Activated naive CD4-positive, alpha-beta T cell treated with anti-CD3 and anti-CD28 coated beads, Interleukin-2, amount 10 ng/mL, durations not matched to agents 7 days and 5 days (primary cell): ENCODE measurements around the gene PLA2R1.
"Not testable (repeated sequence)": the region's sequence is repeated elsewhere in the genome, so short reads cannot be mapped to it uniquely, and the experiment has no call there.

Experiments
- CTCF ChIA-PET: fragments of 350-600 bp; sonication (Branson Sonifier 250); formaldehyde crosslinking; loops from one replicate; lab custom pipeline; 2021; ENCODE audit warnings: antibody characterized with exemption; lab: Charles Lee
- DNase-seq: peaks from one replicate; pipeline ENCODE4 v3.0.0-alpha.2; 2020
- H3K27ac Mint-ChIP-seq: one replicate; pipeline ENCODE4 v1.8.0; 2021; ENCODE audit warnings: mild to moderate bottlenecking, moderate library complexity, mixed read lengths
- H3K27me3 Mint-ChIP-seq: one replicate; pipeline ENCODE4 v1.8.0; 2021; ENCODE audit warnings: mild to moderate bottlenecking, mixed read lengths
- H3K36me3 Mint-ChIP-seq: one replicate; pipeline ENCODE4 v1.8.0; 2021; ENCODE audit warnings: mixed read lengths
- H3K4me1 Mint-ChIP-seq: one replicate; pipeline ENCODE4 v1.8.0; 2021; ENCODE audit warnings: mixed read lengths
- H3K4me3 Mint-ChIP-seq: one replicate; pipeline ENCODE4 v1.8.0; 2021; ENCODE audit warnings: mild to moderate bottlenecking, moderate library complexity, mixed read lengths
- H3K9me3 Mint-ChIP-seq: one replicate; pipeline ENCODE4 v1.8.0; 2021; ENCODE audit warnings: mixed read lengths

Gene PLA2R1

GRCh38 chr2:159996792-159997546, 65.4 kb downstream of the PLA2R1 start:
- CTCF ChIA-PET, result no interaction called here
- no peak overlapping the region for H3K4me3 Mint-ChIP-seq

GRCh38 chr2:159995038-159995437, 67.4 kb downstream of the PLA2R1 start:
- peaks cover 16% of the 10 kb centered on the region for H3K27me3 Mint-ChIP-seq
- H3K36me3 Mint-ChIP-seq, result no peaks in the 10 kb centered on the region
- no peak overlapping the region for H3K4me3 Mint-ChIP-seq
- H3K9me3 Mint-ChIP-seq, result no peaks in the 10 kb centered on the region
- no peaks in the 10 kb centered on the region for H3K4me1 Mint-ChIP-seq
- H3K27ac Mint-ChIP-seq, result no peak overlapping the region
- DNase-seq, result no peak
- CTCF ChIA-PET, result no interaction called here

More at GRCh38 chr2:159996792-159997546, 65.4 kb downstream of the PLA2R1 start:
- H3K27me3 Mint-ChIP-seq, result peaks cover 12% of the 10 kb centered on the region
- H3K36me3 Mint-ChIP-seq, result no peaks in the 10 kb centered on the region
- DNase-seq, result no peak
- H3K27ac Mint-ChIP-seq, result no peak overlapping the region
- H3K4me1 Mint-ChIP-seq, result no peaks in the 10 kb centered on the region
- H3K9me3 Mint-ChIP-seq, result no peaks in the 10 kb centered on the region

DNA sequence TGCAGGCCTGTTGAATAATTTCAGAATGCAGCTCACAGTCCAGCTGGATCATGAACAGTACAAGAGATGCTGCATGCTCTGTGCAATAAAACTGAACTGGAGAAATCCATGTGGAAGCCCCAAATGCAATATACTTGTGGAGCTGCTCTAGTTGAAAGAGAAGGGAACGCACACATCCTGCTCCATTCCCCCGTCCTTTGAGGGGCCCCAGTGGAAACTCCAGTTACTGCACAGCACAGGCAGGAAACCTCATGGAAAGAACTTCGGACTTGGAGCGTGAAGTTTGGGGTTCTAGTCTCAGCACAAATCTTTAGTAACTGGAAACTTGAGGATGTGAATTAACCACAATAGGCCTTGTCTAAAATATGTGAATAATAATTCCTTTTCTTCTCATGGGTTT, 73.2 kb downstream of the PLA2R1 start:
- peaks cover 8% of the 10 kb centered on the region for H3K27me3 Mint-ChIP-seq
- CTCF ChIA-PET, result no interaction called here
- H3K4me3 Mint-ChIP-seq, result no peak overlapping the region
- no peak overlapping the region for H3K27ac Mint-ChIP-seq
- H3K4me1 Mint-ChIP-seq, result no peaks in the 10 kb centered on the region
- DNase-seq, result no peak
- no peaks in the 10 kb centered on the region for H3K36me3 Mint-ChIP-seq
- no peaks in the 10 kb centered on the region for H3K9me3 Mint-ChIP-seq

GRCh38 chr2:159988412-159988970, 73.9 kb downstream of the PLA2R1 start:
- peaks cover 8% of the 10 kb centered on the region for H3K27me3 Mint-ChIP-seq
- CTCF ChIA-PET, result no interaction called here
- no peak overlapping the region for H3K4me3 Mint-ChIP-seq
- H3K36me3 Mint-ChIP-seq, result no peaks in the 10 kb centered on the region
- no peak overlapping the region for H3K27ac Mint-ChIP-seq
- H3K4me1 Mint-ChIP-seq, result no peaks in the 10 kb centered on the region
- DNase-seq, result no peak
- H3K9me3 Mint-ChIP-seq, result no peaks in the 10 kb centered on the region

GRCh38 chr2:159987181-159987580, 75.2 kb downstream of the PLA2R1 start:
- no peak overlapping the region for H3K27ac Mint-ChIP-seq
- H3K4me3 Mint-ChIP-seq, result no peak overlapping the region
- H3K27me3 Mint-ChIP-seq, result peaks cover 14% of the 10 kb centered on the region
- DNase-seq, result no peak
- H3K9me3 Mint-ChIP-seq, result no peaks in the 10 kb centered on the region
- CTCF ChIA-PET, result no interaction called here
- H3K4me1 Mint-ChIP-seq, result no peaks in the 10 kb centered on the region
- H3K36me3 Mint-ChIP-seq, result no peaks in the 10 kb centered on the region

- CTCF ChIA-PET, result no interaction called here
- Mint-ChIP-seq H3K4me1 (no peaks in the 10 kb centered on the region), H3K36me3 (no peaks in the 10 kb centered on the region), H3K27me3 (peaks cover 14% of the 10 kb centered on the region), H3K9me3 (no peaks in the 10 kb centered on the region), H3K27ac (no peak overlapping the region), H3K4me3 (no peak overlapping the region)
- no peak for DNase-seq
Observed at GRCh38 chr2:159985656-159986055, 76.8 kb downstream of the PLA2R1 start.

GRCh38 chr2:159984034-159984433, 78.4 kb downstream of the PLA2R1 start:
- Mint-ChIP-seq H3K4me1 (no peaks in the 10 kb centered on the region), H3K36me3 (no peaks in the 10 kb centered on the region), H3K4me3 (no peak overlapping the region), H3K27ac (no peak overlapping the region), H3K9me3 (no peaks in the 10 kb centered on the region), H3K27me3 (peaks cover 16% of the 10 kb centered on the region)
- CTCF ChIA-PET, result no interaction called here
- no peak for DNase-seq

- CTCF ChIA-PET, result no interaction called here
- DNase-seq, result no peak
- Mint-ChIP-seq H3K27me3 (peaks cover 16% of the 10 kb centered on the region), H3K4me3 (no peak overlapping the region), H3K4me1 (no peaks in the 10 kb centered on the region), H3K27ac (no peak overlapping the region), H3K36me3 (no peaks in the 10 kb centered on the region), H3K9me3 (no peaks in the 10 kb centered on the region)
Observed at GRCh38 chr2:159982842-159983785, 79.3 kb downstream of the PLA2R1 start.

DNA sequence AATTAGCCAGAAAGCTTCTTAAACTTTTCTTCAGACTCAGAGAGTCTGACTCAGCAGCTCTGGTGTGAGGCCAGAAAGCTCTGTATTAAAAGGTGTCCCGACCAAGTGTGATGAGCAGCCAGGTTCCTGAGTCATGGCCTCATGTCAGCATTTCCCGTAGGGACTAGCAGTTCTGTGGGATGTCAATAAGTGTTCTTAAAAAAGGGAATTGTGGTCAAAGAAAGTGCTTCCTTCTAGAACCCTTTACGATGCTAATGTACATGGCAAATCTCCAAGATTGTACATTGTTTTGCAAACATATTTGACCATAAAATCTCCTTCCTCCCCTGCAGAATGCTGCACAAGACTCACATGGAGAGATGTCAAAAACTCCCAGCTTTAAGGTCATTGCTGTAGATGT, 80.1 kb downstream of the PLA2R1 start:
- Mint-ChIP-seq H3K36me3 (no peaks in the 10 kb centered on the region), H3K4me1 (no peaks in the 10 kb centered on the region), H3K27me3 (peaks cover 16% of the 10 kb centered on the region), H3K4me3 (no peak overlapping the region), H3K9me3 (no peaks in the 10 kb centered on the region), H3K27ac (no peak overlapping the region)
- CTCF ChIA-PET, result no interaction called here
- no peak for DNase-seq

DNA sequence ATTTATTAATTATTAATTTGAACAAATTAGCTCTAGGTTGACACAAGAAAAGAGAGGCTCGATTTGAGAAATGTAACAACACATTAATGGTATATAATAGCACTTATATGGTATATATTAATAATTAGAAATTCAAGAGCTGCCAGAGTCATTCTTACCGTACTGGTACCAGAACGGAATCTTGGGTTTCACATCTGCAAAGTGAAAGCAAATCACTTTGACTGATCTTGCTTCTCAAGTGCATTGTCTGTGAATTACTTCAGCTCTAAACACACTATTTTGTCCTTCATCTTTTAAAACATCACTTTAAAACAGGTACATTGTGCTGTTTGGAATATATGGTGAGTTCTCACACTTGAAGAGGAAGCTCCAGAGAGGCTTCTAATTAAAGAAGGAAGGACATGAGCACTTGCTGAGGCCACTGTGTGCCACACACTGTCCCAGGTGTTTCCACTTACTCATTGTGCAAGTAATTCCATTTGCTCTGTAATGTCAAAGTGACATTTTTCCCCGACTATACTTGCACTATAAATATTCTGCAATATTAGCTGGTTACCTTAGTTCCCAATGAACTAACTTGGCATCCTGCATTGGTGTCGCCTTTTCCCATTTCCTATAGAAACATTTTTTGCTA, 85.8 kb downstream of the PLA2R1 start:
- CTCF ChIA-PET, result interaction anchor here (1.1 kb wide), 1 partner anchor 9 kb away, joined by 3 read pairs; no protein-coding TSS in a partner anchor
- Mint-ChIP-seq H3K4me3 (no peak overlapping the region), H3K27ac (no peak overlapping the region), H3K9me3 (no peaks in the 10 kb centered on the region), H3K27me3 (peaks cover 11% of the 10 kb centered on the region), H3K36me3 (no peaks in the 10 kb centered on the region), H3K4me1 (no peaks in the 10 kb centered on the region)
- no peak for DNase-seq

DNA sequence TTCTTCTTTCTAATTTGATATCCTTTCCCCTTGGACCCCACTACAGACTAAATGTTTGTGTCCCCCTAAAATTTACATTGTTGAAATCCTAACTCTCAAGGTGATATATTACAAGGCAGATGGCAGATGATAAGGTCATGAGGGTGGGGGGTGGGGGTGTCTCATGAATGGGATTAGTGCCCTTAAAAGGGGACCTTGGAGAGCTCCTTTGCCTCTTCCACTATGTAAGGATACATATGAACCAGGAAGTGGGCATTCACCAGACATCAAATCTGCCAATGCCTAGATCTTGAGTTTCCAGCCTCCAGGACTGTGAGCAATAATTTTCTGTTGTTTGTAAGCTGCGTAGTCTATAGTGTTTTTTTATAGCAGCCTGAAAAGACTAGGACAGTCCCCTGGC, 89.1 kb downstream of the PLA2R1 start:
- Mint-ChIP-seq H3K27me3 (peaks cover 4% of the 10 kb centered on the region), H3K4me1 (no peaks in the 10 kb centered on the region), H3K36me3 (no peaks in the 10 kb centered on the region), H3K9me3 (no peaks in the 10 kb centered on the region), H3K27ac (no peak overlapping the region), H3K4me3 (no peak overlapping the region)
- no peak for DNase-seq
- CTCF ChIA-PET, result interaction anchor here (1.3 kb wide), 1 partner anchor 49 kb away, joined by 3 read pairs; no protein-coding TSS in a partner anchor

- H3K4me1 Mint-ChIP-seq, result no peaks in the 10 kb centered on the region
- H3K9me3 Mint-ChIP-seq, result no peaks in the 10 kb centered on the region
- DNase-seq, result no peak
- H3K27me3 Mint-ChIP-seq, result peaks cover 4% of the 10 kb centered on the region
- no peak overlapping the region for H3K27ac Mint-ChIP-seq
- CTCF ChIA-PET, result no interaction called here
- no peaks in the 10 kb centered on the region for H3K36me3 Mint-ChIP-seq
- no peak overlapping the region for H3K4me3 Mint-ChIP-seq
Observed at GRCh38 chr2:159971365-159972152, 90.9 kb downstream of the PLA2R1 start.

- H3K4me1 Mint-ChIP-seq, H3K27ac Mint-ChIP-seq, H3K36me3 Mint-ChIP-seq, DNase-seq, H3K4me3 Mint-ChIP-seq, CTCF ChIA-PET, H3K9me3 Mint-ChIP-seq, H3K27me3 Mint-ChIP-seq: not testable (repeated sequence)
Observed at GRCh38 chr2:159970548-159970947, 91.9 kb downstream of the PLA2R1 start.
